ENCODE measurements around the gene RBM47. TPM values are rescaled to one million over a fixed set of nuclear protein-coding genes. Genes with fewer than 3 reads are reported as not detected.

The RBM47 gene
- total RNA-seq, 2 experiments from 2014 or later = 0.27 to 0.92 TPM

DNA sequence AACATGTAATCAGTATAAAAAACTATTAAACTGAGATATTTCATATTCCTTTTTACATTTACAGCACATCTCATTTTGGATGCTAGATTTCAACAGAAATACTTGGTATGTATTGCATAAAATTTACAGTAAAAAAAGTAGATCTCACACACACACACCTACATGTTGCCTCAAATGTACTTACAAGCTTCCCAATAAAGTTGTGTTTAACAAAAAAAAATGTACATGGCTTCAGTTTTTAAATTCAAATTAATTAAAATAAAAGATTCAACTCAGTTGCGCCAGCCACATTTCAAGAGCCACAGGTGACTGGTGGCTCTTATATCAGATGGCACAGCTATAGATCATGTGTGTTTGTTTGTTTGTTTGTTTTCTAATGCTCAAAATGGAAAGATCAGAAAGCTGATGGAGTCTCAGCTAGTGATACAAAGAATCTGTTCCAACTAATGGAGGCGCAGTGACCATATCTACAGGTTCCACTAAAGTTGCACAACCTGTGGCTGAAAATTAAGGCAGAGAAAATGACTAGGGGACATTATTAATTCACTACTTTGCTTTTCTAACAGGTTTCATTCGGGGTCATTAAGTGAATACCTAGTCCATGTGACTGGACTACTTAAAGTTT lies 45.0 kb downstream of the RBM47 start:
- ATAC-seq (ENCODE audit: poor library complexity) = no peak
- ChIA-PET CTCF (no interaction called here), POLR2A (no interaction called here)
- no peaks in the 10 kb centered on the region for H3K36me3 ChIP-seq (ENCODE audit: insufficient read depth, low read length)
- H3K9me3 ChIP-seq (ENCODE audit: control insufficient read depth in 1 of 2, insufficient read depth in 1 of 2, low read length in 2 of 2) = no peaks in the 10 kb centered on the region
- no peaks in the 10 kb centered on the region for H3K4me1 ChIP-seq (ENCODE audit: insufficient read depth, low read length)
- DNase-seq = no peak
- intact Hi-C loops (cut with DNase I, micrococcal nuclease) = no loop called here
- no peaks in the 10 kb centered on the region for H3K36me3 Mint-ChIP-seq (ENCODE audit: low read depth)
- H3K9me3 Mint-ChIP-seq = no peaks in the 10 kb centered on the region
- no peaks in the 10 kb centered on the region for H3K27me3 ChIP-seq (ENCODE audit: control insufficient read depth in 1 of 2, insufficient read depth in 2 of 2, low read length in 2 of 2)
- H3K4me3 Mint-ChIP-seq = no peak overlapping the region
- H3K27ac ChIP-seq (ENCODE audit: low read depth in 1 of 2, low read length in 2 of 2) = no peak overlapping the region
- TF ChIP-seq CTCF (IDR thresholded peaks at IDR 0.05) = no peak
- no peaks in the 10 kb centered on the region for H3K4me1 Mint-ChIP-seq (ENCODE audit: low read depth)
- H3K4me3 ChIP-seq (ENCODE audit: low read length) = no peak overlapping the region
- peaks cover 5% of the 10 kb centered on the region for H3K27me3 Mint-ChIP-seq
- no peak overlapping the region for H3K27ac Mint-ChIP-seq

DNA sequence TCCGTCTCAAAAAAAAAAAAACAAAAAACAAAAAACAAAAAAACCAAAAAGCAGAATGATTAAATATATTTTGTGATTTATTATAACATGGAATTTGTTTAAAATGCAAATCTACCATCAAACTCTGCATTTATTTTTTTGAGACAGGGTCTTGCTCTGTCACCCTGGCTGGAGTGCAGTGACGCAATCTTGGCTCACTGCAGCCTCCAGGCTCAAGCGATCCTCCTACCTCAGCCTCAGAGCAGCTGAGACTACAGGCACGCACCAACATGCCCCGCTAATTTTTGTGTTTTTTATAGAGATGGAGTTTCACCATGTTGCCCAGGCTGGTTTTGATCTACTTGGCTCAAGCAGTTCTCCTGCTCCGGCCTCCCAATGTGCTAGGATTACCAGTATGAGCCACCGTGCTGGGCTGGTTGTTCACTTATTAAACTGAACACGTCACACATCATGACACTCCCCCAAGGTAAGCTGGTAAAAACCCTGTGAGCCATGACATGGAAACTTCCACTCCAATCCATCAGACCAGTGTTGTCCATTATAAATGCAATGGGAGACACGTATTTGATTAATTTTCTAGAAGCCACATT lies 45.7 kb downstream of the RBM47 start:
- Mint-ChIP-seq H3K27me3 (peaks cover 5% of the 10 kb centered on the region), H3K9me3 (no peaks in the 10 kb centered on the region), H3K4me3 (no peak overlapping the region), H3K4me1 (ENCODE audit: low read depth) (no peaks in the 10 kb centered on the region), H3K27ac (no peak overlapping the region), H3K36me3 (ENCODE audit: low read depth) (no peaks in the 10 kb centered on the region)
- Histone ChIP-seq H3K36me3 (ENCODE audit: insufficient read depth, low read length) (no peaks in the 10 kb centered on the region), H3K9me3 (ENCODE audit: control insufficient read depth in 1 of 2, insufficient read depth in 1 of 2, low read length in 2 of 2) (no peaks in the 10 kb centered on the region), H3K27ac (ENCODE audit: low read depth in 1 of 2, low read length in 2 of 2) (no peak overlapping the region), H3K4me3 (ENCODE audit: low read length) (no peak overlapping the region), H3K4me1 (ENCODE audit: insufficient read depth, low read length) (no peaks in the 10 kb centered on the region), H3K27me3 (ENCODE audit: control insufficient read depth in 1 of 2, insufficient read depth in 2 of 2, low read length in 2 of 2) (no peaks in the 10 kb centered on the region)
- intact Hi-C loops (cut with DNase I, micrococcal nuclease) = no loop called here
- ChIA-PET CTCF (no interaction called here), POLR2A (no interaction called here)
- DNase-seq (no peak), ATAC-seq (ENCODE audit: poor library complexity) (no peak)
- no peak for TF ChIP-seq CTCF (IDR thresholded peaks at IDR 0.05)

- intact Hi-C loops (cut with DNase I, micrococcal nuclease) = no loop called here
- Mint-ChIP-seq H3K27me3 (peaks cover 5% of the 10 kb centered on the region), H3K4me3 (no peak overlapping the region), H3K4me1 (ENCODE audit: low read depth) (no peaks in the 10 kb centered on the region), H3K9me3 (no peaks in the 10 kb centered on the region), H3K27ac (no peak overlapping the region), H3K36me3 (ENCODE audit: low read depth) (no peaks in the 10 kb centered on the region)
- Histone ChIP-seq H3K27me3 (ENCODE audit: control insufficient read depth in 1 of 2, insufficient read depth in 2 of 2, low read length in 2 of 2) (no peaks in the 10 kb centered on the region), H3K9me3 (ENCODE audit: control insufficient read depth in 1 of 2, insufficient read depth in 1 of 2, low read length in 2 of 2) (no peaks in the 10 kb centered on the region), H3K4me3 (ENCODE audit: low read length) (no peak overlapping the region), H3K36me3 (ENCODE audit: insufficient read depth, low read length) (no peaks in the 10 kb centered on the region), H3K4me1 (ENCODE audit: insufficient read depth, low read length) (no peaks in the 10 kb centered on the region), H3K27ac (ENCODE audit: low read depth in 1 of 2, low read length in 2 of 2) (no peak overlapping the region)
- DNase-seq (no peak), ATAC-seq (ENCODE audit: poor library complexity) (no peak)
- POLR2A ChIA-PET = no interaction called here
- CTCF ChIA-PET = no interaction called here
- no peak for TF ChIP-seq CTCF (IDR thresholded peaks at IDR 0.05)
Observed at GRCh38 chr4:40582413-40582812, 47.3 kb downstream of the RBM47 start.

All from CD4-positive, alpha-beta T cell (primary cell).